K562 (cell line): Measurements from ENCODE around the gene LBHD2. TPM values are rescaled to one million over a fixed set of nuclear protein-coding genes. Genes with fewer than 3 reads are reported as not detected.

Experiments used
- ATAC-seq: fragments of 200-7000 bp; cut with Tn5 transposase; 3 replicates; pipeline ENCODE4 v1.9.1; 2020; ENCODE audit warnings: moderate library complexity
- BruUV-seq: library from RNA; stranded (reverse); fragments of 400-500 nt; replicated peaks from 2 replicates; lab custom pipeline; 2021; lab: Mats Ljungman, UMichigan
- CTCF ChIA-PET: fragments of 300-600 bp; formaldehyde crosslinking; extraction: SDS; loops from one replicate; lab custom pipeline; 2021; ENCODE audit warnings: low intra/inter-chr PET ratio; lab: Yijun Ruan, JAX
- POLR2A ChIA-PET: fragments of 300-600, 350-650 bp; sonication (Branson Sonifier 250); formaldehyde crosslinking; extraction: SDS; loops from one replicate; lab custom pipeline; 2021; ENCODE audit warnings: antibody characterized with exemption, inconsistent platforms; lab: Yijun Ruan, JAX
- DNase-seq, 4 experiments: peaks; one replicate each; pipeline versions ENCODE4 v3.0.0 to v3.0.0-alpha.2; 2011 to 2018; ENCODE audit warnings: low spot score in 3 of 4, mixed read lengths in 3 of 4; ENCODE audit errors: extremely low read depth in 1 of 4
- FAIRE-seq: peaks from 2 replicates; lab custom pipeline; 2011; peaks lifted over from hg19 to GRCh38; lab: Jason Lieb, UNC
- H2AFZ ChIP-seq: 2 replicates; pipeline ENCODE4 v1.6.0; 2011; ENCODE audit warnings: low read depth, low read length, control low read depth, inconsistent platforms
- H3K27ac ChIP-seq: fragments of 200-600 bp; 3 replicates; pipeline ENCODE4 v1.8.0; 2011; ENCODE audit warnings: low read depth, mild to moderate bottlenecking, control low read depth, inconsistent platforms, low read length, moderate library complexity, mixed read lengths; ENCODE audit errors: extremely low read depth
- H3K27me3 ChIP-seq, 2 experiments: fragments of 300-600 bp in 1 of 2; 2 replicates in 1 of 2; 3 replicates in 1 of 2; pipeline versions ENCODE4 v1.6.0 to v1.8.0; 2011; ENCODE audit warnings: inconsistent platforms in 2 of 2, low read length in 2 of 2, mild to moderate bottlenecking in 1 of 2, mixed read lengths in 1 of 2, moderate library complexity in 1 of 2; ENCODE audit not compliant: control insufficient read depth in 2 of 2, insufficient read depth in 2 of 2
- H3K36me3 ChIP-seq: fragments of 300-600 bp; 3 replicates; pipeline ENCODE4 v1.8.0; 2011; ENCODE audit warnings: mild to moderate bottlenecking, low read length, inconsistent platforms; ENCODE audit not compliant: control insufficient read depth, insufficient read depth
- H3K4me1 ChIP-seq, 2 experiments: fragments of 200-600 bp in 1 of 2; replicated peaks in 1 of 2; 2 replicates in 1 of 2; 3 replicates in 1 of 2; pipeline versions ENCODE4 v1.5.1 to v1.8.0; 2011; ENCODE audit warnings: inconsistent platforms in 2 of 2, low read length in 2 of 2, mild to moderate bottlenecking in 1 of 2, mixed read lengths in 1 of 2, moderate library complexity in 1 of 2; ENCODE audit not compliant: control insufficient read depth in 2 of 2, insufficient read depth in 2 of 2
- H3K4me2 ChIP-seq: 2 replicates; pipeline ENCODE4 v1.6.1; 2011; ENCODE audit warnings: low read length, control low read depth, inconsistent platforms, mixed read lengths; ENCODE audit not compliant: insufficient read depth
- H3K4me3 ChIP-seq: fragments of 200-600 bp; sonication (generic), shearing (Covaris generic); 2 replicates; pipeline ENCODE4 v1.5.1; 2016; ENCODE audit warnings: control low read depth, inconsistent platforms
- H3K79me2 ChIP-seq: fragments of 200-600 bp; 3 replicates; pipeline ENCODE4 v1.8.0; 2011; ENCODE audit warnings: low read length, inconsistent platforms; ENCODE audit not compliant: control insufficient read depth, insufficient read depth
- H3K9ac ChIP-seq, 2 experiments: 2 replicates each; pipeline versions ENCODE4 v1.6.0 to v1.6.1; 2011; ENCODE audit warnings: low read depth in 2 of 2, low read length in 2 of 2, control low read depth in 1 of 2, inconsistent platforms in 1 of 2, mild to moderate bottlenecking in 1 of 2, mixed read lengths in 1 of 2; ENCODE audit not compliant: insufficient read depth in 1 of 2
- H3K9me1 ChIP-seq: one replicate; pipeline ENCODE4 v1.6.0; 2011; ENCODE audit warnings: inconsistent platforms, mild to moderate bottlenecking, low read length, moderate library complexity; ENCODE audit not compliant: control insufficient read depth, insufficient read depth
- H3K9me3 ChIP-seq: replicated peaks from 2 replicates; pipeline ENCODE4 v1.5.1; 2011; ENCODE audit warnings: low read depth, low read length, inconsistent platforms; ENCODE audit not compliant: control insufficient read depth, insufficient read depth
- H4K20me1 ChIP-seq: replicated peaks from 2 replicates; pipeline ENCODE4 v1.6.1; 2011; ENCODE audit warnings: low read length, inconsistent platforms, mixed read lengths; ENCODE audit not compliant: control insufficient read depth, insufficient read depth
- CBX5 ChIP-seq: IDR thresholded peaks from 2 replicates; pipeline ENCODE4 v1.6.1; 2014; ENCODE audit warnings: low read depth, borderline replicate concordance
- CCNT2 ChIP-seq: IDR thresholded peaks from 2 replicates; pipeline ENCODE4 v1.6.1; 2011; ENCODE audit warnings: borderline replicate concordance, low read depth, mild to moderate bottlenecking, moderate library complexity, mixed read lengths, low read length; ENCODE audit not compliant: insufficient read length; ENCODE audit errors: extremely low read depth
- ETS1 ChIP-seq: conservative IDR thresholded peaks from 2 replicates; pipeline ENCODE4 v1.6.1; 2011; ENCODE audit warnings: low read depth, mild to moderate bottlenecking, low read length; ENCODE audit not compliant: control insufficient read depth
- HDGF ChIP-seq: fragments of 450-650 bp; IDR thresholded peaks from 2 replicates; pipeline ENCODE4 v1.6.1; 2016
- L3MBTL2 ChIP-seq: fragments of 450-650 bp; IDR thresholded peaks from 2 replicates; pipeline ENCODE4 v1.6.1; 2016; ENCODE audit warnings: mild to moderate bottlenecking, moderate library complexity
- LCOR ChIP-seq: sonication (generic); formaldehyde crosslinking; IDR thresholded peaks from 2 replicates; pipeline ENCODE4 v1.8.0; 2022; ENCODE audit warnings: mild to moderate bottlenecking, missing genetic modification reagents
- NFE2L1 ChIP-seq: fragments of 450-650 bp; IDR thresholded peaks from 2 replicates; pipeline ENCODE4 v1.6.1; 2016; ENCODE audit warnings: missing genetic modification characterization, low read depth, mild to moderate bottlenecking, missing compliant biosample characterization, moderate library complexity, borderline replicate concordance
- ZNF518B ChIP-seq: fragments of 250-450 bp; sonication (Bioruptor Pico); IDR thresholded peaks from 2 replicates; pipeline ENCODE4 v1.5.0; 2021; ENCODE audit warnings: mild to moderate bottlenecking, moderate library complexity
- ZNF830 ChIP-seq: fragments of 250-450 bp; sonication (Bioruptor Pico); IDR thresholded peaks from 2 replicates; pipeline ENCODE4 v1.5.0; 2021; ENCODE audit warnings: mild to moderate bottlenecking
- WGBS: fragments of 100-300 bp; shearing (Covaris generic); methylation state at CpG from one replicate; pipeline ENCODE4 v1.1.6; 2016; ENCODE audit warnings: low coverage, mixed read lengths; ENCODE audit not compliant: insufficient coverage; ENCODE audit errors: missing lambda C conversion rate; 5-methylcytosine and 5-hydroxymethylcytosine counted together
- in situ Hi-C: fragments of 300-500 bp; cut with MboI; formaldehyde crosslinking; loops from 4 replicates; pipeline ENCODE4 v1.15.0; 2018; ENCODE audit warnings: inconsistent platforms, mixed read lengths
- intact Hi-C: fragments of 100-400 bp; cut with micrococcal nuclease; formaldehyde crosslinking; loops from 2 replicates; pipeline ENCODE4 v1.14.2; 2022
- polyA plus RNA-seq, 8 experiments: library from polyadenylated mRNA; depleted of rRNA in 4 of 8; stranded (reverse) in 5 of 8; unstranded in 3 of 8; fragments of >200 nt; fragmentation: Nextera tagmentation in 2 of 8; fragmentation: Illumina TruSeq in 1 of 8; extraction: Ambion mirVana in 2 of 8; extraction: Trizol in 1 of 8; gene quantifications; 2 replicates each; pipeline versions ENCODE4 v1.2.1 to v1.2.3, GENCODE V29; 2011 to 2014; ENCODE audit warnings: inconsistent platforms in 1 of 8, missing spikeins in 1 of 8
- total RNA-seq, 7 experiments: library from RNA; depleted of rRNA in 6 of 7; stranded (reverse); fragments of >200 nt in 6 of 7; fragmentation: Illumina TruSeq in 2 of 7; extraction: Trizol in 2 of 7; gene quantifications; 2 replicates each; pipeline versions ENCODE4 v1.2.1 to v1.2.3, GENCODE V29; 2011 to 2021; ENCODE audit warnings: low replicate concordance in 1 of 7
- TF ChIP-seq, protein P1 (sequence below): fragments of 250-450 bp; sonication (Bioruptor Pico); IDR thresholded peaks from 2 replicates; pipeline ENCODE4 v1.4.0; 2020

The LBHD2 gene
- total and polyA plus RNA-seq, 9 of the 15 experiments (the other 6 are each of a cell fraction or from before 2014, with no cell fraction given) = not detected

DNA sequence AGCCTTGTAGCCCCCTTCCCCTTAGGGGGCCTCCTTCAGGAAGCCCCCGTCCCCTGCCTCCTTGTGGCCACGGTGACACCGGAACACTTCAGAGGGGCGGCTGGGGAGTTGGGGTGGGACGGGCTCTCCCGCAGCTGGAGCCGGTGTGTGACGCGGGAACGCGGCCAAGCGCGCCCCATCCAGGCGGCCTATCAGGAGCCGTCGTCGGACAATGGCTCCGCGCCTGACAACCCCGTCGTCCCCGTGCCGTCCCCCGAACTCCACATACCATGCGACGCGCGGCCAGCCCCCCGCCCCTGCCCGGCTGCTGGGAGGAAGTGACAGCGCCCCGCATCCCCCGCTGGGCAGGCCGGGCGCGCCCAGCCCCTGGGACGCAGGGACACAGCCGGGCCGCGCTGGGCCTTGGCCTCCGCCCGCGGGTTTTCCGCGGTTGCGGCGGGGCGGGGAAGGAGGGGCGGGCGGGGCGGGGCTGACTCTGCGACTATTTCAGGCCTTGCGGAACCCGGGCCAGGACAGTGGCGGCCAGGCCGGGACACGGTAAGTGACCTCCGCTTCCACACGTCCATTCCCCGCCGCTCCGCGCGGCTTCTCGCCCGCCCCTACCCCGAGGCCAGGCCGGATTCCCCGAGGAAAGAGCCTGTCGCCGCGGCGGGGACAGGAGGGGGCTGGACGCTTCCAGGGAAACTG lies 39.1 kb downstream of the LBHD2 start, which contains the start of gene TNFAIP2:
TNFAIP2 (plus strand) TSS at position 515 of the 687 bp plus-strand sequence. CDS start 2,997 bp downstream, outside the sequence.
- FAIRE-seq = no peak
- Histone ChIP-seq H3K9me1 (no peaks in the 10 kb centered on the region), H3K4me1 (peaks cover 28 to 87% of the 10 kb centered on the region in 2 experiments), H4K20me1 (no peaks in the 10 kb centered on the region), H2AFZ (peak within 1 kb of the TSS; percentile 80), H3K36me3 (peaks cover 22% of the 10 kb centered on the region; the same call in 1 of the 3 replicates), H3K9me3 (no peaks in the 10 kb centered on the region), H3K9ac (peak within 1 kb of the TSS; percentile 75 to 94; a peak in 3 of 4 replicates), H3K4me3 (peak within 1 kb of the TSS; percentile 53), H3K79me2 (peaks cover 21% of the 10 kb centered on the region), H3K27me3 (no peaks in the 10 kb centered on the region), H3K27ac (peak within 1 kb of the TSS; percentile 81), H3K4me2 (peak within 1 kb of the TSS; percentile 72)
- intact Hi-C loops (no loop called here), in situ Hi-C loops (no loop called here)
- peak; percentile 57 to 77 (median 70) for DNase-seq
- 0% methylated on average over 1 of the region's 74 CpGs for WGBS
- CTCF ChIA-PET = interaction anchor here (0.9 kb wide), 1 partner anchor 19 kb away, joined by 3 read pairs; no protein-coding TSS in a partner anchor
- POLR2A ChIA-PET = interaction anchor here (0.5 to 1.0 kb wide), 2 partner anchors 17 to 419 kb away, joined by 3 to 4 read pairs; no protein-coding TSS in a partner anchor
- BruUV-seq = no TSS peak
- peak; percentile 74 for ATAC-seq
- TF ChIP-seq ZNF518B (CRISPR knock-in tag) (no peak), CBX5 (no peak), HDGF (no peak), ZNF830 (CRISPR knock-in tag) (no peak), LCOR (CRISPR knock-in tag) (no peak), NFE2L1 (tag) (no peak), CCNT2 (peak; percentile 6), ETS1 (no peak), L3MBTL2 (peak; percentile 64)
- TF ChIP-seq, protein P1, sequence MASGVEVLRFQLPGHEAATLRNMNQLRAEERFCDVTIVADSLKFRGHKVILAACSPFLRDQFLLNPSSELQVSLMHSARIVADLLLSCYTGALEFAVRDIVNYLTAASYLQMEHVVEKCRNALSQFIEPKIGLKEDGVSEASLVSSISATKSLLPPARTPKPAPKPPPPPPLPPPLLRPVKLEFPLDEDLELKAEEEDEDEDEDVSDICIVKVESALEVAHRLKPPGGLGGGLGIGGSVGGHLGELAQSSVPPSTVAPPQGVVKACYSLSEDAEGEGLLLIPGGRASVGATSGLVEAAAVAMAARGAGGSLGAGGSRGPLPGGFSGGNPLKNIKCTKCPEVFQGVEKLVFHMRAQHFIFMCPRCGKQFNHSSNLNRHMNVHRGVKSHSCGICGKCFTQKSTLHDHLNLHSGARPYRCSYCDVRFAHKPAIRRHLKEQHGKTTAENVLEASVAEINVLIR (CRISPR knock-in tag) = 0 out of 2 replicates have a peak, but pooled peaks have one; percentile 39
